IMR-90 (cell line): Measurements from ENCODE around the gene CENPX. TPM values are rescaled to one million over a fixed set of nuclear protein-coding genes. Genes with fewer than 3 reads are reported as not detected.

ENCODE experiments used
- ATAC-seq: fragments of 200-7000 bp; cut with Tn5 transposase; 2 replicates; pipeline ENCODE4 v1.9.1; 2020; ENCODE audit warnings: low read depth, mild to moderate bottlenecking, moderate library complexity
- BruUV-seq: library from RNA; stranded (reverse); fragments of 400-500 nt; replicated peaks from 2 replicates; lab custom pipeline; 2021; lab: Mats Ljungman, UMichigan
- CTCF ChIA-PET: fragments of 300-600 bp; formaldehyde crosslinking; extraction: SDS; loops from one replicate; lab custom pipeline; 2021; ENCODE audit warnings: antibody characterized with exemption; lab: Yijun Ruan, JAX
- POLR2A ChIA-PET: fragments of 300-600 bp; sonication (Branson Sonifier 250); formaldehyde crosslinking; loops from one replicate; lab custom pipeline; 2022; ENCODE audit warnings: antibody characterized with exemption; ENCODE audit not compliant: unreplicated experiment; lab: Charles Lee
- DNase-seq: peaks from one replicate; pipeline ENCODE4 v3.0.0; 2013
- H2AFZ ChIP-seq: replicated peaks from 2 replicates; pipeline ENCODE3; 2013; ENCODE audit warnings: low read length, mild to moderate bottlenecking; ENCODE audit not compliant: poor library complexity
- H2AK5ac ChIP-seq: 2 replicates; pipeline ENCODE4 v1.6.1; 2013; ENCODE audit warnings: low read depth, low read length, inconsistent platforms
- H2AK9ac ChIP-seq: replicated peaks from 2 replicates; pipeline ENCODE3; 2013; ENCODE audit warnings: mild to moderate bottlenecking, low read depth, low read length, moderate library complexity; ENCODE audit not compliant: poor library complexity
- H2BK120ac ChIP-seq: 2 replicates; pipeline ENCODE4 v1.6.1; 2013; ENCODE audit warnings: low read depth, low read length, inconsistent platforms
- H2BK15ac ChIP-seq: 3 replicates; pipeline ENCODE4 v1.6.1; 2013; ENCODE audit warnings: low read depth, low read length, inconsistent platforms
- H2BK20ac ChIP-seq: 2 replicates; pipeline ENCODE4 v1.6.1; 2013; ENCODE audit warnings: low read depth, mild to moderate bottlenecking, inconsistent platforms, low read length, moderate library complexity
- H2BK5ac ChIP-seq: 2 replicates; pipeline ENCODE4 v1.6.1; 2013; ENCODE audit warnings: mild to moderate bottlenecking, low read depth, low read length, inconsistent platforms; ENCODE audit not compliant: poor library complexity, severe bottlenecking
- H3K14ac ChIP-seq: replicated peaks from 2 replicates; pipeline ENCODE4 v1.6.1; 2013; ENCODE audit warnings: low read depth, low read length, inconsistent platforms
- H3K18ac ChIP-seq: 2 replicates; pipeline ENCODE4 v1.6.1; 2013; ENCODE audit warnings: low read depth, low read length, control low read depth
- H3K23ac ChIP-seq: 2 replicates; pipeline ENCODE4 v1.6.1; 2013; ENCODE audit warnings: low read depth, low read length, inconsistent platforms
- H3K27ac ChIP-seq: 2 replicates; pipeline ENCODE4 v1.5.1; 2013; ENCODE audit warnings: mild to moderate bottlenecking, control low read depth, low read length; ENCODE audit not compliant: insufficient read depth
- H3K27me3 ChIP-seq: 2 replicates; pipeline ENCODE4 v1.6.1; 2013; ENCODE audit warnings: low read length; ENCODE audit not compliant: control insufficient read depth, insufficient read depth
- H3K36me3 ChIP-seq: 2 replicates; pipeline ENCODE4 v1.6.1; 2013; ENCODE audit warnings: low read length, mixed read lengths; ENCODE audit not compliant: control insufficient read depth, insufficient read depth
- H3K4ac ChIP-seq: 2 replicates; pipeline ENCODE4 v1.6.1; 2013; ENCODE audit warnings: low read depth, low read length, inconsistent platforms
- H3K4me1 ChIP-seq: 2 replicates; pipeline ENCODE4 v1.6.1; 2013; ENCODE audit warnings: low read length, mixed read lengths; ENCODE audit not compliant: control insufficient read depth, insufficient read depth
- H3K4me2 ChIP-seq: 2 replicates; pipeline ENCODE4 v1.6.1; 2013; ENCODE audit warnings: low read depth, mild to moderate bottlenecking, control low read depth, low read length, moderate library complexity
- H3K4me3 ChIP-seq: 2 replicates; pipeline ENCODE4 v1.5.1; 2013; ENCODE audit warnings: low read depth, mild to moderate bottlenecking, control low read depth, low read length, moderate library complexity; ENCODE audit not compliant: insufficient read depth
- H3K56ac ChIP-seq: 2 replicates; pipeline ENCODE4 v1.6.1; 2013; ENCODE audit warnings: low read length, inconsistent platforms; ENCODE audit not compliant: insufficient read depth; ENCODE audit errors: extremely low read depth
- H3K79me1 ChIP-seq, 2 experiments: 2 replicates each; pipeline ENCODE4 v1.6.1; 2013; ENCODE audit warnings: low read length in 2 of 2, inconsistent platforms in 1 of 2, low read depth in 1 of 2
- H3K9ac ChIP-seq: 2 replicates; pipeline ENCODE4 v1.6.1; 2013; ENCODE audit warnings: low read depth, low read length, control low read depth
- H3K9me1 ChIP-seq: 2 replicates; pipeline ENCODE4 v1.6.1; 2013; ENCODE audit warnings: low read length, inconsistent platforms; ENCODE audit not compliant: insufficient read depth
- H3K9me3 ChIP-seq: 2 replicates; pipeline ENCODE4 v1.6.1; 2013; ENCODE audit warnings: low read length; ENCODE audit not compliant: control insufficient read depth, insufficient read depth
- H4K20me1 ChIP-seq: 2 replicates; pipeline ENCODE4 v1.6.1; 2013; ENCODE audit warnings: low read length, inconsistent platforms; ENCODE audit not compliant: insufficient read depth
- H4K5ac ChIP-seq: 2 replicates; pipeline ENCODE4 v1.6.1; 2013; ENCODE audit warnings: mild to moderate bottlenecking, low read depth, low read length, control low read depth
- H4K8ac ChIP-seq, 2 experiments: 2 replicates each; pipeline ENCODE4 v1.6.1; 2013; ENCODE audit warnings: low read depth in 2 of 2, low read length in 2 of 2, control low read depth in 1 of 2, inconsistent platforms in 1 of 2
- H4K91ac ChIP-seq: 2 replicates; pipeline ENCODE4 v1.6.1; 2013; ENCODE audit warnings: low read depth, low read length, inconsistent platforms; ENCODE audit not compliant: insufficient read depth
- CHD1 ChIP-seq: IDR thresholded peaks from 2 replicates; pipeline ENCODE4 v1.6.1; 2012; ENCODE audit warnings: low read depth, low read length, improper control_type of control experiment
- FOS ChIP-seq: fragments of 150-350 bp; IDR thresholded peaks from 2 replicates; pipeline ENCODE4 v1.6.1; 2016; ENCODE audit warnings: low read depth, low read length
- MAFK ChIP-seq: IDR thresholded peaks from 2 replicates; pipeline ENCODE4 v1.6.1; 2012; ENCODE audit warnings: low read depth, low read length, improper control_type of control experiment
- MAZ ChIP-seq: IDR thresholded peaks from 2 replicates; pipeline ENCODE4 v1.6.1; 2012; ENCODE audit warnings: low read depth, mild to moderate bottlenecking, low read length, improper control_type of control experiment, moderate library complexity, borderline replicate concordance
- WGBS, 2 experiments: methylation state at CpG; one replicate each; pipeline versions ENCODE4 v1.1.5 to v1.1.7; 2013; ENCODE audit warnings: missing lambda C conversion rate in 2 of 2; ENCODE audit not compliant: insufficient read length in 1 of 2; ENCODE audit errors: extremely low coverage in 2 of 2; 5-methylcytosine and 5-hydroxymethylcytosine counted together
- dilution Hi-C: fragments of 300-500 bp; cut with HindIII; formaldehyde crosslinking; loops from one replicate; pipeline ENCODE4 v1.14.3; 2018; ENCODE audit warnings: low sequenced_read_pairs; ENCODE audit not compliant: unreplicated experiment
- in situ Hi-C: fragments of 300-500 bp; cut with MboI; formaldehyde crosslinking; loops from 3 replicates; pipeline ENCODE4 v1.14.3; 2019; ENCODE audit warnings: low sequenced_read_pairs, inconsistent platforms, mixed read lengths
- intact Hi-C: fragments of 100-400 bp; cut with micrococcal nuclease; formaldehyde crosslinking; loops from 2 replicates; pipeline ENCODE4 v1.10.0; 2022
- polyA plus RNA-seq, 3 experiments: library from polyadenylated mRNA; depleted of rRNA; stranded (reverse); fragments of >200 nt; gene quantifications; 2 replicates each; pipeline ENCODE4 v1.2.3, GENCODE V29; 2012; ENCODE audit warnings: low replicate concordance in 1 of 3
- total RNA-seq: library from RNA; depleted of rRNA; stranded (reverse); fragments of >200 nt; gene quantifications from 2 replicates; pipeline ENCODE4 v1.2.3, GENCODE V29; 2012
- TF ChIP-seq, protein P1 (sequence below): fragments of 150-350 bp; IDR thresholded peaks from 2 replicates; pipeline ENCODE4 v1.6.1; 2016; ENCODE audit warnings: low read depth, mild to moderate bottlenecking, low read length, moderate library complexity, borderline replicate concordance
- TF ChIP-seq, protein P2 (sequence below): fragments of 150-350 bp; IDR thresholded peaks from 2 replicates; pipeline ENCODE4 v1.6.1; 2017; ENCODE audit warnings: mild to moderate bottlenecking, antibody characterized with exemption, low read length, low read depth

CENPX gene
- total and polyA plus RNA-seq, 2 of the 4 experiments (the other 2 are of a cell fraction), result 44.8 to 86.8 TPM

DNA sequence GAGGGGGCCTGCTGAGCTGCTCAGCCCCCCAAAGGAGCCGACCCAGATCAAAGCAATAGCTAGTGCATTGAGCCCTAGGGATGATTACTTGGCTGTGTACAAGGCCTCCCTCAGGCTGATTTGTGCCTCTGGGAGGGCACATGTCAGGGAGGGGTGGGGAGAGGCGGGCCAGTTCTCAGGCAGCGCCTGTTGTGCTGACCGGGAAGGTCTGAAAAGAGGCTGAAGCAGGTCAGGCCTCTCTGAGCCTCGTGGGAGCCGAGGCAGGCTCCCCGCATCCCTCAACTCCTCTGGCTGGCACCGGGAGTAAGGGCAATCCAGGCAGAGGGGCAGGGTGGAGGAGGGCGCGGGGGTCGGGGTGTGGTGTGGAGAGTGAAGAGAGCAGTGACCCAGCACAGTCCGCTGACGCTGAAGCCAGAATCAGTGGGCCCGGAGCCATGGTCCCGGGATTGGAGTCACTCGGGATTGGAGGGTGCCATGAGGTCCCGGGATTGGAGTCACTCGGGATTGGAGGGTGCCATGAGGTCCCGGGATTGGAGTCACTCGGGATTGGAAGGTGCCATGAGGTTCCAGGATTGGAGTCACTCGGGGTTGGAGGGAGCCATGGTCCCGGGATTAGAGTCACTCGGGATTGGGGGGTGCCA is 11.8 kb upstream of the CENPX start:
- in situ Hi-C loops, result loop anchor here (5.0 kb wide), 1 partner anchor 123 kb away; no protein-coding TSS in a partner anchor
- H3K18ac ChIP-seq, result no peak overlapping the region
- H2AK5ac ChIP-seq, result no peak overlapping the region
- H3K23ac ChIP-seq, result no peak overlapping the region
- ChIA-PET POLR2A (no interaction called here), CTCF (no interaction called here)
- no TSS peak for BruUV-seq
- dilution Hi-C loops, result no loop called here
- H4K8ac ChIP-seq, result no peak overlapping the region
- H3K56ac ChIP-seq, result no peak overlapping the region
- no peak overlapping the region for H4K91ac ChIP-seq
- peaks cover 11% of the 10 kb centered on the region for H3K4me1 ChIP-seq
- no peak overlapping the region for H4K5ac ChIP-seq
- no peak overlapping the region for H3K4ac ChIP-seq
- no peak for DNase-seq
- no peak overlapping the region for H2BK20ac ChIP-seq
- H3K9ac ChIP-seq, result no peak overlapping the region
- ATAC-seq, result no peak
- H3K9me1 ChIP-seq, result 0 out of 2 replicates have a peak, but pooled peaks cover 7% of the 10 kb centered on the region
- H2AFZ ChIP-seq, result no peak overlapping the region
- no peak overlapping the region for H3K4me3 ChIP-seq
- H2BK120ac ChIP-seq, result no peak overlapping the region
- H3K27me3 ChIP-seq, result no peaks in the 10 kb centered on the region
- intact Hi-C loops, result loop anchor here (10.0 kb wide), 1 partner anchor 290 kb away; no protein-coding TSS in a partner anchor
- H3K79me1 ChIP-seq, result peaks cover 7 to 12% of the 10 kb centered on the region in 2 experiments
- WGBS, 2 experiments, result 45% methylated on average over 4 of the region's 23 CpGs; no CpG with 5 or more reads in 1 of the 2 experiments
- H3K36me3 ChIP-seq, result no peaks in the 10 kb centered on the region
- TF ChIP-seq, protein P1, sequence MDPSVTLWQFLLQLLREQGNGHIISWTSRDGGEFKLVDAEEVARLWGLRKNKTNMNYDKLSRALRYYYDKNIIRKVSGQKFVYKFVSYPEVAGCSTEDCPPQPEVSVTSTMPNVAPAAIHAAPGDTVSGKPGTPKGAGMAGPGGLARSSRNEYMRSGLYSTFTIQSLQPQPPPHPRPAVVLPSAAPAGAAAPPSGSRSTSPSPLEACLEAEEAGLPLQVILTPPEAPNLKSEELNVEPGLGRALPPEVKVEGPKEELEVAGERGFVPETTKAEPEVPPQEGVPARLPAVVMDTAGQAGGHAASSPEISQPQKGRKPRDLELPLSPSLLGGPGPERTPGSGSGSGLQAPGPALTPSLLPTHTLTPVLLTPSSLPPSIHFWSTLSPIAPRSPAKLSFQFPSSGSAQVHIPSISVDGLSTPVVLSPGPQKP, result no peak
- TF ChIP-seq, protein P2, sequence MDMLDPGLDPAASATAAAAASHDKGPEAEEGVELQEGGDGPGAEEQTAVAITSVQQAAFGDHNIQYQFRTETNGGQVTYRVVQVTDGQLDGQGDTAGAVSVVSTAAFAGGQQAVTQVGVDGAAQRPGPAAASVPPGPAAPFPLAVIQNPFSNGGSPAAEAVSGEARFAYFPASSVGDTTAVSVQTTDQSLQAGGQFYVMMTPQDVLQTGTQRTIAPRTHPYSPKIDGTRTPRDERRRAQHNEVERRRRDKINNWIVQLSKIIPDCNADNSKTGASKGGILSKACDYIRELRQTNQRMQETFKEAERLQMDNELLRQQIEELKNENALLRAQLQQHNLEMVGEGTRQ, result no peak
- TF ChIP-seq MAZ (no peak), MAFK (no peak), CHD1 (no peak), FOS (no peak)
- H3K9me3 ChIP-seq, result no peaks in the 10 kb centered on the region
- no peak overlapping the region for H2AK9ac ChIP-seq
- H4K20me1 ChIP-seq, result peaks cover 5% of the 10 kb centered on the region
- H2BK5ac ChIP-seq, result no peak overlapping the region
- H3K27ac ChIP-seq, result no peak overlapping the region
- H3K4me2 ChIP-seq, result no peak overlapping the region
- H2BK15ac ChIP-seq, result no peak overlapping the region
- H3K14ac ChIP-seq, result no peak overlapping the region
